H9 (cell line): ENCODE results near the gene EXOC2. TPM values are rescaled to one million over a fixed set of nuclear protein-coding genes. Genes with fewer than 3 reads are reported as not detected.

Experiments used
- DNase-seq: peaks from one replicate; pipeline ENCODE4 v3.0.0-alpha.2; 2017
- H2AFZ ChIP-seq: one replicate; pipeline ENCODE4 v1.6.1; 2013; ENCODE audit warnings: mild to moderate bottlenecking, low read length, control low read depth, moderate library complexity
- H2AK5ac ChIP-seq: 2 replicates; pipeline ENCODE4 v1.6.1; 2013; ENCODE audit warnings: low read length, control low read depth, mixed read lengths; ENCODE audit not compliant: insufficient read length
- H2BK120ac ChIP-seq: one replicate; pipeline ENCODE4 v1.6.1; 2013; ENCODE audit warnings: low read depth, mild to moderate bottlenecking, low read length, control low read depth, inconsistent platforms; ENCODE audit not compliant: poor library complexity, severe bottlenecking
- H2BK12ac ChIP-seq: 2 replicates; pipeline ENCODE4 v1.6.1; 2013; ENCODE audit warnings: low read length, control low read depth, mixed read lengths, low read depth; ENCODE audit not compliant: insufficient read length
- H2BK15ac ChIP-seq: 2 replicates; pipeline ENCODE4 v1.6.1; 2013; ENCODE audit warnings: low read depth, low read length, control low read depth
- H2BK20ac ChIP-seq: one replicate; pipeline ENCODE4 v1.6.1; 2013; ENCODE audit warnings: low read depth, mild to moderate bottlenecking, low read length, control low read depth, inconsistent platforms; ENCODE audit not compliant: poor library complexity, severe bottlenecking
- H2BK5ac ChIP-seq: 2 replicates; pipeline ENCODE4 v1.6.1; 2013; ENCODE audit warnings: low read length, control low read depth, mixed read lengths; ENCODE audit not compliant: insufficient read length
- H3K14ac ChIP-seq: 2 replicates; pipeline ENCODE4 v1.6.1; 2013; ENCODE audit warnings: low read length, control low read depth; ENCODE audit not compliant: insufficient read depth
- H3K18ac ChIP-seq: 2 replicates; pipeline ENCODE4 v1.6.1; 2013; ENCODE audit warnings: low read depth, mild to moderate bottlenecking, mixed read lengths, low read length, control low read depth; ENCODE audit not compliant: insufficient read length
- H3K23ac ChIP-seq: 2 replicates; pipeline ENCODE4 v1.6.1; 2013; ENCODE audit warnings: low read length, control low read depth, mixed read lengths, low read depth; ENCODE audit not compliant: insufficient read length
- H3K23me2 ChIP-seq: 2 replicates; pipeline ENCODE4 v1.6.1; 2013; ENCODE audit warnings: low read depth, mild to moderate bottlenecking, mixed read lengths, low read length, control low read depth; ENCODE audit not compliant: insufficient read length, poor library complexity, severe bottlenecking
- H3K27ac ChIP-seq: 2 replicates; pipeline ENCODE4 v1.5.1; 2013; ENCODE audit warnings: low read length, control low read depth, mixed read lengths, low read depth; ENCODE audit not compliant: insufficient read length
- H3K27me3 ChIP-seq: 2 replicates; pipeline ENCODE4 v1.6.1; 2013; ENCODE audit warnings: low read length, control low read depth, inconsistent platforms; ENCODE audit not compliant: insufficient read depth
- H3K4ac ChIP-seq: 2 replicates; pipeline ENCODE4 v1.6.1; 2013; ENCODE audit warnings: low read depth, mild to moderate bottlenecking, control low read depth, inconsistent platforms, low read length, moderate library complexity
- H3K4me1 ChIP-seq: 2 replicates; pipeline ENCODE4 v1.6.1; 2013; ENCODE audit warnings: low read length, control low read depth, inconsistent platforms; ENCODE audit not compliant: insufficient read depth
- H3K4me2 ChIP-seq: 2 replicates; pipeline ENCODE4 v1.6.1; 2013; ENCODE audit warnings: low read length, control low read depth, mixed read lengths; ENCODE audit not compliant: insufficient read length, insufficient read depth
- H3K56ac ChIP-seq: 2 replicates; pipeline ENCODE4 v1.6.1; 2013; ENCODE audit warnings: low read depth, mild to moderate bottlenecking, mixed read lengths, low read length, control low read depth; ENCODE audit not compliant: insufficient read length
- H3K79me1 ChIP-seq: 2 replicates; pipeline ENCODE4 v1.6.1; 2013; ENCODE audit warnings: low read depth, mild to moderate bottlenecking, moderate library complexity, low read length, control low read depth, inconsistent platforms; ENCODE audit not compliant: insufficient read depth, poor library complexity, severe bottlenecking
- H3K79me2 ChIP-seq: 2 replicates; pipeline ENCODE4 v1.6.1; 2013; ENCODE audit warnings: low read length, control low read depth, inconsistent platforms; ENCODE audit not compliant: insufficient read depth
- H3K9ac ChIP-seq: 2 replicates; pipeline ENCODE4 v1.6.1; 2013; ENCODE audit warnings: low read length, control low read depth, mixed read lengths; ENCODE audit not compliant: insufficient read length; ENCODE audit errors: extremely low read depth
- H3K9me3 ChIP-seq: one replicate; pipeline ENCODE4 v1.6.1; 2013; ENCODE audit warnings: low read depth, low read length, inconsistent platforms; ENCODE audit not compliant: control insufficient read depth
- H3T11ph ChIP-seq: one replicate; pipeline ENCODE4 v1.6.1; 2013; ENCODE audit warnings: mild to moderate bottlenecking, low read length, control low read depth, inconsistent platforms
- H4K20me1 ChIP-seq: one replicate; pipeline ENCODE4 v1.6.1; 2013; ENCODE audit not compliant: control insufficient read depth, insufficient read length, insufficient read depth
- H4K5ac ChIP-seq: 2 replicates; pipeline ENCODE4 v1.6.1; 2013; ENCODE audit warnings: low read depth, mild to moderate bottlenecking, mixed read lengths, low read length, control low read depth; ENCODE audit not compliant: insufficient read length
- H4K8ac ChIP-seq: replicated peaks from 2 replicates; pipeline ENCODE4 v1.6.1; 2013; ENCODE audit warnings: low read length, control low read depth, mixed read lengths, low read depth; ENCODE audit not compliant: insufficient read length
- H4K91ac ChIP-seq: 2 replicates; pipeline ENCODE4 v1.6.1; 2013; ENCODE audit warnings: low read depth, mild to moderate bottlenecking, moderate library complexity, mixed read lengths, low read length, control low read depth; ENCODE audit not compliant: insufficient read length
- H3K27ac Mint-ChIP-seq, 3 experiments: 2 replicates in 2 of 3; 3 replicates in 1 of 3; pipeline ENCODE4 v1.8.0; 2020 to 2021; ENCODE audit warnings: mixed read lengths in 3 of 3, mild to moderate bottlenecking in 1 of 3, moderate library complexity in 1 of 3
- H3K27me3 Mint-ChIP-seq: 2 replicates; pipeline ENCODE4 v1.8.0; 2021; ENCODE audit warnings: low read depth, mild to moderate bottlenecking, moderate library complexity, mixed read lengths
- H3K36me3 Mint-ChIP-seq, 3 experiments: 2 replicates in 2 of 3; 3 replicates in 1 of 3; pipeline ENCODE4 v1.8.0; 2020 to 2021; ENCODE audit warnings: low read depth in 3 of 3, mixed read lengths in 3 of 3; ENCODE audit not compliant: insufficient read depth in 1 of 3
- H3K4me1 Mint-ChIP-seq, 2 experiments: 2 replicates each; pipeline ENCODE4 v1.8.0; 2020; ENCODE audit warnings: mixed read lengths in 2 of 2
- H3K4me3 Mint-ChIP-seq, 2 experiments: 2 replicates in 1 of 2; 3 replicates in 1 of 2; pipeline ENCODE4 v1.8.0; 2020 to 2021; ENCODE audit warnings: mild to moderate bottlenecking in 2 of 2, mixed read lengths in 2 of 2, moderate library complexity in 1 of 2
- H3K9me3 Mint-ChIP-seq, 2 experiments: 2 replicates in 1 of 2; 3 replicates in 1 of 2; pipeline ENCODE4 v1.8.0; 2020; ENCODE audit warnings: mild to moderate bottlenecking in 2 of 2, mixed read lengths in 2 of 2, moderate library complexity in 1 of 2
- WGBS: extraction: QIAGEN DNeasy Blood & Tissue Kit; methylation state at CpG from one replicate; pipeline ENCODE4 v1.1.7; 2013; ENCODE audit warnings: missing lambda C conversion rate, low lambda C conversion rate, mixed read lengths; ENCODE audit not compliant: insufficient read length; ENCODE audit errors: extremely low coverage; 5-methylcytosine and 5-hydroxymethylcytosine counted together
- total RNA-seq: library from RNA; stranded (reverse); gene quantifications from 2 replicates; pipeline ENCODE4 v1.2.1, GENCODE V29; 2021
- TF ChIP-seq, protein P1 (sequence below): fragments of 200-600 bp; sonication (generic); conservative IDR thresholded peaks from 3 replicates; pipeline ENCODE4 v1.8.0; 2021; ENCODE audit warnings: antibody characterized with exemption, mild to moderate bottlenecking

The EXOC2 gene
- total RNA-seq, 1 experiment from 2014 or later = 29.9 TPM

DNA sequence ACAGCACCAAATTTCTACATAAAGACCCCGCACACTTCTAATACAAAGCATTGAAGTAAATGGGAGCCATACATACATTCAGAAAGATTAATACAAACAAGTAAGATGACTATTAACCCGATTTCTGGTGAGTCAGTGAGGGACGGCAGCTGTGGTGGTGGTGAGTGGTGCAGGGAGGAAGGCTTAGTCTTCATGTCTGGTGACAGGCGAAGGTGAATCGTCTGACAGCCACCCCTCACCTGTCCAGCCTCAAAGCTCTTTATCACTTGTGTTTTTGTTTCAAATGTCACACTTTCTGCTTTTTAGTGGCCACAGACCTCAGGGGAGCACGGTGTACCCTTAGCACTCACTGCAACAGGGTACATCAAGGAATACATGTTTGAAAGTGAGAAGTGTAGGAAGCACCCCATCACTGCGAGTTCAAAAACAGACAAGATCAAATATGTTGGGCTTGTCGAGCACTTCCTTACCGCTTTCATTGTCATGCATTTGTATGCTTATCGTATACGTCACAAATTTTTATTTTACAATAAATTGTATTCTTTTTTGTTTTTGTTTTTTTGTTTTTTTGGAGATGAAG lies 237.8 kb downstream of the EXOC2 start:
- H3K27ac Mint-ChIP-seq = no peak overlapping the region

More for the DNA sequence above, 237.8 kb downstream of the EXOC2 start:
- Histone ChIP-seq H3K79me1 (no peaks in the 10 kb centered on the region), H3K4me2 (no peak overlapping the region), H4K20me1 (no peaks in the 10 kb centered on the region), H3K27ac (no peak overlapping the region), H2BK120ac (no peak overlapping the region), H4K5ac (no peak overlapping the region), H4K8ac (no peak overlapping the region), H3T11ph (no peak overlapping the region), H3K23me2 (no peaks in the 10 kb centered on the region), H4K91ac (no peak overlapping the region), H3K4me1 (no peaks in the 10 kb centered on the region; the same call in 1 of the 2 replicates), H3K9me3 (no peaks in the 10 kb centered on the region), H2BK5ac (no peak overlapping the region), H3K18ac (no peak overlapping the region), H3K23ac (no peak overlapping the region), H2AK5ac (no peak overlapping the region), H3K14ac (no peak overlapping the region), H3K79me2 (no peaks in the 10 kb centered on the region), H3K4ac (no peak overlapping the region), H2AFZ (no peak overlapping the region), H2BK15ac (no peak overlapping the region), H3K27me3 (no peaks in the 10 kb centered on the region), H3K56ac (no peak overlapping the region), H2BK20ac (no peak overlapping the region), H3K9ac (no peak overlapping the region), H2BK12ac (no peak overlapping the region)
- H3K27me3 Mint-ChIP-seq = no peaks in the 10 kb centered on the region
- H3K9me3 Mint-ChIP-seq = peaks cover 17 to 18% of the 10 kb centered on the region in 2 experiments
- WGBS = no CpG with 5 or more reads among the region's 11 CpGs
- peaks cover 0 to 7% (median 4%) of the 10 kb centered on the region in 3 experiments; a peak in 4 of 7 replicates for H3K36me3 Mint-ChIP-seq
- TF ChIP-seq, protein P1, sequence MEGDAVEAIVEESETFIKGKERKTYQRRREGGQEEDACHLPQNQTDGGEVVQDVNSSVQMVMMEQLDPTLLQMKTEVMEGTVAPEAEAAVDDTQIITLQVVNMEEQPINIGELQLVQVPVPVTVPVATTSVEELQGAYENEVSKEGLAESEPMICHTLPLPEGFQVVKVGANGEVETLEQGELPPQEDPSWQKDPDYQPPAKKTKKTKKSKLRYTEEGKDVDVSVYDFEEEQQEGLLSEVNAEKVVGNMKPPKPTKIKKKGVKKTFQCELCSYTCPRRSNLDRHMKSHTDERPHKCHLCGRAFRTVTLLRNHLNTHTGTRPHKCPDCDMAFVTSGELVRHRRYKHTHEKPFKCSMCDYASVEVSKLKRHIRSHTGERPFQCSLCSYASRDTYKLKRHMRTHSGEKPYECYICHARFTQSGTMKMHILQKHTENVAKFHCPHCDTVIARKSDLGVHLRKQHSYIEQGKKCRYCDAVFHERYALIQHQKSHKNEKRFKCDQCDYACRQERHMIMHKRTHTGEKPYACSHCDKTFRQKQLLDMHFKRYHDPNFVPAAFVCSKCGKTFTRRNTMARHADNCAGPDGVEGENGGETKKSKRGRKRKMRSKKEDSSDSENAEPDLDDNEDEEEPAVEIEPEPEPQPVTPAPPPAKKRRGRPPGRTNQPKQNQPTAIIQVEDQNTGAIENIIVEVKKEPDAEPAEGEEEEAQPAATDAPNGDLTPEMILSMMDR = no peak
- no peak for DNase-seq
- no peak overlapping the region for H3K4me3 Mint-ChIP-seq
- peaks cover 7 to 9% of the 10 kb centered on the region in 2 experiments for H3K4me1 Mint-ChIP-seq
